GM21360 (cell line): Measurements from ENCODE around the gene ZNRF2.

Source experiments
- ATAC-seq: cut with Tn5 transposase; IDR thresholded peaks from one replicate; pipeline ENCODE4 v1.9.1; 2021; ENCODE audit warnings: mild to moderate bottlenecking, moderate library complexity; ENCODE audit not compliant: unreplicated experiment

The ZNRF2 gene

GRCh38 chr7:30320392-30320791, 36.0 kb downstream of the ZNRF2 start:
- ATAC-seq: no peak

GRCh38 chr7:30321089-30321881, 36.9 kb downstream of the ZNRF2 start:
- no peak for ATAC-seq

- ATAC-seq: no peak
These were observed 37.4 kb downstream of the ZNRF2 start for GRCh38 chr7:30321882-30322192.

- peak; percentile 71 for ATAC-seq
These were observed 38.0 kb downstream of the ZNRF2 start for GRCh38 chr7:30322271-30323005.

- ATAC-seq: peak; percentile 33
These were observed 38.6 kb downstream of the ZNRF2 start for GRCh38 chr7:30323006-30323355.

GRCh38 chr7:30327813-30328212, 43.4 kb downstream of the ZNRF2 start:
- ATAC-seq: no peak

- ATAC-seq: no peak
These were observed 44.0 kb downstream of the ZNRF2 start for GRCh38 chr7:30328381-30328780.

GRCh38 chr7:30329716-30330115, 45.3 kb downstream of the ZNRF2 start:
- no peak for ATAC-seq

- peak; percentile 90 for ATAC-seq
These were observed 46.0 kb downstream of the ZNRF2 start for GRCh38 chr7:30330134-30331111.

GRCh38 chr7:30331338-30331737, 46.9 kb downstream of the ZNRF2 start:
- no peak for ATAC-seq

- no peak for ATAC-seq
These were observed 48.2 kb downstream of the ZNRF2 start for GRCh38 chr7:30332549-30332948.

GRCh38 chr7:30335763-30336487, 51.5 kb downstream of the ZNRF2 start:
- no peak for ATAC-seq

GRCh38 chr7:30344513-30344912, 60.1 kb downstream of the ZNRF2 start:
- no peak for ATAC-seq

- ATAC-seq: peak; percentile 16
These were observed 63.1 kb downstream of the ZNRF2 start for GRCh38 chr7:30347226-30348082.

- ATAC-seq: peak; percentile 69
These were observed 63.7 kb downstream of the ZNRF2 start for GRCh38 chr7:30348083-30348560.

- no peak for ATAC-seq
These were observed 64.8 kb downstream of the ZNRF2 start for GRCh38 chr7:30349170-30349569.

- ATAC-seq: no peak
These were observed 65.4 kb downstream of the ZNRF2 start for GRCh38 chr7:30349816-30350215.

- ATAC-seq: no peak
These were observed 66.9 kb downstream of the ZNRF2 start for GRCh38 chr7:30351286-30351685.

GRCh38 chr7:30351724-30352123, 67.3 kb downstream of the ZNRF2 start:
- ATAC-seq: no peak

GRCh38 chr7:30352169-30352568, 67.8 kb downstream of the ZNRF2 start:
- ATAC-seq: no peak
